HG03280 (cell line): ENCODE data around the gene GOLPH3.
"Not testable (repeated sequence)": the region's sequence is repeated elsewhere in the genome, so short reads cannot be mapped to it uniquely, and the experiment has no call there.

Experiments
- ATAC-seq: cut with Tn5 transposase; IDR thresholded peaks from one replicate; pipeline ENCODE4 v1.9.1; 2021; ENCODE audit warnings: mild to moderate bottlenecking, moderate library complexity; ENCODE audit not compliant: unreplicated experiment

Gene GOLPH3

GRCh38 chr5:32174011-32174870, at the start of gene GOLPH3:
Gene GOLPH3, minus strand, starts transcription at chr5:32174319. Its CDS starts 285 bp downstream, at chr5:32174034.
- ATAC-seq: peak; percentile 83

- no peak for ATAC-seq
Measured at GRCh38 chr5:32222723-32223470, 48.8 kb upstream of the GOLPH3 start.

- ATAC-seq: no peak
Measured at GRCh38 chr5:32217886-32218396, 43.8 kb upstream of the GOLPH3 start.

- ATAC-seq: not testable (repeated sequence)
Measured at GRCh38 chr5:32214344-32214743, 40.2 kb upstream of the GOLPH3 start.

GRCh38 chr5:32210151-32210550, 36.0 kb upstream of the GOLPH3 start:
- no peak for ATAC-seq

GRCh38 chr5:32208837-32209236, 34.7 kb upstream of the GOLPH3 start:
- ATAC-seq: not testable (repeated sequence)

- no peak for ATAC-seq
Measured at GRCh38 chr5:32207355-32207634, 33.2 kb upstream of the GOLPH3 start.

- ATAC-seq: peak; percentile 51
Measured at GRCh38 chr5:32206509-32207354, 32.6 kb upstream of the GOLPH3 start.

GRCh38 chr5:32206053-32206452, 31.9 kb upstream of the GOLPH3 start:
- no peak for ATAC-seq

GRCh38 chr5:32202394-32202793, 28.3 kb upstream of the GOLPH3 start:
- no peak for ATAC-seq

GRCh38 chr5:32201122-32201753, 27.1 kb upstream of the GOLPH3 start:
- no peak for ATAC-seq

GRCh38 chr5:32197032-32197431, 22.9 kb upstream of the GOLPH3 start:
- ATAC-seq: no peak

GRCh38 chr5:32195265-32195664, 21.1 kb upstream of the GOLPH3 start:
- no peak for ATAC-seq

- no peak for ATAC-seq
Measured at GRCh38 chr5:32193591-32193990, 19.5 kb upstream of the GOLPH3 start.

- ATAC-seq: no peak
Measured at GRCh38 chr5:32190095-32190494, 16.0 kb upstream of the GOLPH3 start.

GRCh38 chr5:32187675-32188074, 13.6 kb upstream of the GOLPH3 start:
- ATAC-seq: no peak

- ATAC-seq: peak; percentile 75
Measured at GRCh38 chr5:32182463-32183063, 8.4 kb upstream of the GOLPH3 start.

GRCh38 chr5:32173267-32174010, 680 bp downstream of the GOLPH3 start:
- ATAC-seq: peak; percentile 29

- no peak for ATAC-seq
Measured at GRCh38 chr5:32172923-32173266, 1.2 kb downstream of the GOLPH3 start.
